H1 (cell line): Measurements from ENCODE around the gene CD180. TPM values are rescaled to one million over a fixed set of nuclear protein-coding genes. Genes with fewer than 3 reads are reported as not detected.

Experiments
- CTCF ChIA-PET: fragments of 300-600 bp; sonication (Branson Sonifier 250); formaldehyde crosslinking; loops from one replicate; lab custom pipeline; 2021; ENCODE audit not compliant: partially characterized antibody; lab: Charles Lee
- POLR2A ChIA-PET: fragments of 300-600 bp; sonication (Branson Sonifier 250); formaldehyde crosslinking; loops from one replicate; lab custom pipeline; 2021; ENCODE audit warnings: inconsistent platforms; ENCODE audit not compliant: partially characterized antibody; lab: Charles Lee
- DNase-seq, 2 experiments: peaks; one replicate each; pipeline versions ENCODE4 v3.0.0 to v3.0.0-alpha.2; 2010 to 2022; ENCODE audit warnings: low spot score in 2 of 2, low read depth in 1 of 2, mixed read lengths in 1 of 2
- FAIRE-seq: peaks from 2 replicates; lab custom pipeline; 2011; peaks lifted over from hg19 to GRCh38; lab: Jason Lieb, UNC
- H2AFZ ChIP-seq: 2 replicates; pipeline ENCODE4 v1.8.1; 2012; ENCODE audit warnings: low read length, inconsistent platforms
- H2AK5ac ChIP-seq: 2 replicates; pipeline ENCODE4 v1.6.1; 2013; ENCODE audit warnings: low read depth, low read length
- H2BK120ac ChIP-seq: replicated peaks from 2 replicates; pipeline ENCODE3; 2013; ENCODE audit warnings: low read depth, low read length, inconsistent platforms
- H2BK12ac ChIP-seq: 2 replicates; pipeline ENCODE4 v1.6.1; 2013; ENCODE audit warnings: low read depth, low read length
- H2BK15ac ChIP-seq: 2 replicates; pipeline ENCODE4 v1.6.1; 2013; ENCODE audit warnings: low read length
- H2BK20ac ChIP-seq: 2 replicates; pipeline ENCODE4 v1.6.1; 2013; ENCODE audit warnings: low read length
- H2BK5ac ChIP-seq: 2 replicates; pipeline ENCODE4 v1.6.1; 2013; ENCODE audit warnings: low read depth, low read length
- H3K14ac ChIP-seq: 2 replicates; pipeline ENCODE4 v1.6.1; 2013; ENCODE audit warnings: inconsistent platforms; ENCODE audit not compliant: insufficient read length
- H3K18ac ChIP-seq: 2 replicates; pipeline ENCODE4 v1.6.1; 2013; ENCODE audit warnings: low read length; ENCODE audit errors: extremely low read depth
- H3K23ac ChIP-seq: 2 replicates; pipeline ENCODE4 v1.6.1; 2013; ENCODE audit warnings: inconsistent platforms; ENCODE audit not compliant: insufficient read length
- H3K23me2 ChIP-seq: 2 replicates; pipeline ENCODE4 v1.6.1; 2013; ENCODE audit warnings: low read depth, low read length
- H3K27ac ChIP-seq: 2 replicates; pipeline ENCODE4 v1.6.1; 2011; ENCODE audit warnings: low read depth, low read length, inconsistent platforms
- H3K27me3 ChIP-seq, 4 experiments: replicated peaks in 1 of 4; 1 replicate in 1 of 4; 2 replicates in 3 of 4; pipeline versions ENCODE4 v1.6.1 to v1.8.1; 2011 to 2013; ENCODE audit warnings: low read length in 3 of 4, mild to moderate bottlenecking in 3 of 4, inconsistent platforms in 2 of 4, mixed read lengths in 2 of 4, moderate library complexity in 1 of 4; ENCODE audit not compliant: control insufficient read depth in 3 of 4, insufficient read depth in 3 of 4; ENCODE audit errors: extremely low read depth in 1 of 4
- H3K36me3 ChIP-seq, 4 experiments: 2 replicates each; pipeline versions ENCODE4 v1.6.1 to v1.8.1; 2011 to 2013; ENCODE audit warnings: mild to moderate bottlenecking in 4 of 4, low read length in 3 of 4, moderate library complexity in 2 of 4, control low read depth in 1 of 4, inconsistent platforms in 1 of 4; ENCODE audit not compliant: insufficient read depth in 4 of 4, control insufficient read depth in 2 of 4
- H3K4ac ChIP-seq: replicated peaks from 2 replicates; pipeline ENCODE3; 2013; ENCODE audit warnings: low read length, low read depth, mixed read lengths, inconsistent platforms; ENCODE audit not compliant: insufficient read length
- H3K4me1 ChIP-seq, 4 experiments: replicated peaks in 1 of 4; 1 replicate in 1 of 4; 2 replicates in 3 of 4; pipeline versions ENCODE4 v1.6.1 to v1.8.1; 2011 to 2013; ENCODE audit warnings: low read length in 3 of 4, inconsistent platforms in 2 of 4, mixed read lengths in 1 of 4; ENCODE audit not compliant: insufficient read depth in 4 of 4, control insufficient read depth in 3 of 4
- H3K4me2 ChIP-seq, 2 experiments: 2 replicates each; pipeline versions ENCODE4 v1.6.1 to v1.8.1; 2011 to 2013; ENCODE audit warnings: low read depth in 2 of 2, low read length in 2 of 2, control low read depth in 1 of 2, inconsistent platforms in 1 of 2, mild to moderate bottlenecking in 1 of 2; ENCODE audit not compliant: insufficient read depth in 1 of 2
- H3K4me3 ChIP-seq, 4 experiments: fragments of 200-600, 300-600 bp in 1 of 4; sonication (generic), shearing (Covaris generic), sonication (Bioruptor Twin) in 1 of 4; 2 replicates each; pipeline versions ENCODE4 v1.5.1 to v1.8.1; 2011 to 2016; ENCODE audit warnings: low read length in 4 of 4, low read depth in 3 of 4, control low read depth in 2 of 4, inconsistent platforms in 2 of 4, mild to moderate bottlenecking in 2 of 4, mixed read lengths in 1 of 4, moderate library complexity in 1 of 4; ENCODE audit not compliant: insufficient read depth in 2 of 4; ENCODE audit errors: extremely low read depth in 1 of 4
- H3K56ac ChIP-seq: replicated peaks from 2 replicates; pipeline ENCODE3; 2013; ENCODE audit warnings: low read depth, mild to moderate bottlenecking, mixed read lengths, low read length, inconsistent platforms; ENCODE audit not compliant: insufficient read length
- H3K79me1 ChIP-seq: 2 replicates; pipeline ENCODE4 v1.6.1; 2013; ENCODE audit warnings: low read depth, low read length, control low read depth
- H3K79me2 ChIP-seq, 2 experiments: 2 replicates each; pipeline versions ENCODE4 v1.6.1 to v1.8.1; 2012 to 2013; ENCODE audit warnings: low read length in 2 of 2, mild to moderate bottlenecking in 2 of 2, inconsistent platforms in 1 of 2; ENCODE audit not compliant: insufficient read depth in 2 of 2, control insufficient read depth in 1 of 2
- H3K9ac ChIP-seq, 4 experiments: replicated peaks in 1 of 4; 1 replicate in 1 of 4; 2 replicates in 3 of 4; pipeline versions ENCODE4 v1.6.1 to v1.8.1; 2011 to 2013; ENCODE audit warnings: low read depth in 3 of 4, low read length in 3 of 4, control low read depth in 2 of 4, mild to moderate bottlenecking in 2 of 4, moderate library complexity in 2 of 4, inconsistent platforms in 1 of 4; ENCODE audit errors: extremely low read depth in 1 of 4
- H3K9me3 ChIP-seq, 2 experiments: 2 replicates each; pipeline versions ENCODE4 v1.6.1 to v1.8.1; 2012 to 2013; ENCODE audit warnings: mild to moderate bottlenecking in 2 of 2, moderate library complexity in 2 of 2, control low read depth in 1 of 2, inconsistent platforms in 1 of 2, low read depth in 1 of 2, low read length in 1 of 2, mixed read lengths in 1 of 2; ENCODE audit not compliant: insufficient read depth in 2 of 2
- H4K20me1 ChIP-seq, 2 experiments: replicated peaks in 1 of 2; 2 replicates each; pipeline versions ENCODE3 to v1.8.1; 2011 to 2013; ENCODE audit warnings: inconsistent platforms in 2 of 2, low read length in 2 of 2, mild to moderate bottlenecking in 1 of 2; ENCODE audit not compliant: insufficient read depth in 2 of 2, control insufficient read depth in 1 of 2
- H4K5ac ChIP-seq: 2 replicates; pipeline ENCODE4 v1.6.1; 2013; ENCODE audit warnings: low read length, low read depth, mixed read lengths, inconsistent platforms; ENCODE audit not compliant: insufficient read length
- H4K8ac ChIP-seq: 2 replicates; pipeline ENCODE4 v1.8.0; 2013; ENCODE audit warnings: mild to moderate bottlenecking, moderate library complexity, low read length, inconsistent platforms; ENCODE audit not compliant: insufficient read depth; ENCODE audit errors: extremely low read depth
- H4K91ac ChIP-seq: replicated peaks from 2 replicates; pipeline ENCODE3; 2013; ENCODE audit warnings: low read length, mixed read lengths, inconsistent platforms; ENCODE audit not compliant: insufficient read length
- CTCF ChIP-seq, 3 experiments: IDR thresholded peaks; 1 replicate in 2 of 3; 2 replicates in 1 of 3; pipeline versions ENCODE4 v1.5.1 to v1.6.1; 2011; ENCODE audit warnings: low read length in 3 of 3, mild to moderate bottlenecking in 3 of 3, inconsistent platforms in 2 of 3, low read depth in 1 of 3, moderate library complexity in 1 of 3; ENCODE audit not compliant: insufficient read depth in 1 of 3; ENCODE audit errors: control extremely low read depth in 1 of 3
- HDAC6 ChIP-seq: IDR thresholded peaks from one replicate; pipeline ENCODE4 v1.7.1; 2012; ENCODE audit warnings: low read depth, mild to moderate bottlenecking, inconsistent platforms, low read length, moderate library complexity
- KDM4A ChIP-seq: IDR thresholded peaks from one replicate; pipeline ENCODE4 v1.7.1; 2012; ENCODE audit warnings: low read depth, mild to moderate bottlenecking, moderate library complexity, low read length, inconsistent platforms; ENCODE audit not compliant: severe bottlenecking
- PHF8 ChIP-seq: fragments of 200-600 bp; sonication (generic); conservative IDR thresholded peaks from 2 replicates; pipeline ENCODE4 v1.7.1; 2012; ENCODE audit warnings: low read depth, mild to moderate bottlenecking, inconsistent platforms, low read length, moderate library complexity
- SUZ12 ChIP-seq: fragments of 200-600 bp; sonication (generic); IDR thresholded peaks from 2 replicates; pipeline ENCODE4 v1.6.1; 2012; ENCODE audit warnings: mild to moderate bottlenecking, inconsistent platforms, low read length, moderate library complexity, mixed read lengths
- TCF12 ChIP-seq: IDR thresholded peaks from 2 replicates; pipeline ENCODE4 v1.6.1; 2011; ENCODE audit warnings: low read depth, mild to moderate bottlenecking, low read length
- WGBS, 2 experiments: shearing (Covaris generic) in 1 of 2; methylation state at CpG; one replicate each; pipeline versions ENCODE4 v1.1.6 to v1.1.7; 2013 to 2015; ENCODE audit warnings: low lambda C conversion rate in 2 of 2, mixed read lengths in 2 of 2, inconsistent platforms in 1 of 2, low coverage in 1 of 2, missing lambda C conversion rate in 1 of 2; ENCODE audit not compliant: insufficient replicate concordance in 2 of 2, insufficient coverage in 1 of 2, insufficient read length in 1 of 2; ENCODE audit errors: extremely low coverage in 1 of 2, missing lambda C conversion rate in 1 of 2; 5-methylcytosine and 5-hydroxymethylcytosine counted together
- polyA plus RNA-seq, 7 experiments: library from polyadenylated mRNA; depleted of rRNA in 3 of 7; stranded (reverse) in 5 of 7; unstranded in 2 of 7; fragments of >200 nt in 5 of 7; fragments of 200-250 nt in 2 of 7; gene quantifications; 1 replicate in 5 of 7; 2 replicates in 1 of 7; 4 replicates in 1 of 7; pipeline versions ENCODE4 v1.2.1 to v1.2.3, GENCODE V29; 2011 to 2013; ENCODE audit warnings: missing spikeins in 2 of 7, mixed read lengths in 2 of 7
- total RNA-seq: library from RNA; stranded (reverse); fragmentation: NEBNext Ultra II Directional; extraction: Animal tissue kit (Norgen Biotek cat#: 25700); gene quantifications from 2 replicates; pipeline ENCODE4 v1.2.1, GENCODE V29; 2021

The CD180 gene
- total and polyA plus RNA-seq, 2 of the 8 experiments (the other 6 are each of a cell fraction or from before 2014, with no cell fraction given), result not detected

- Histone ChIP-seq H3K9me3 (no peaks in the 10 kb centered on the region), H3K23ac (no peak overlapping the region), H3K56ac (no peak overlapping the region), H3K36me3 (no peaks in the 10 kb centered on the region), H2BK20ac (no peak overlapping the region), H2AK5ac (no peak overlapping the region; the same call in 1 of the 2 replicates), H4K8ac (peak overlapping the region; percentile 94), H3K27ac (no peak overlapping the region; the same call in 1 of the 2 replicates), H2AFZ (peak overlapping the region; percentile 61), H3K79me1 (no peaks in the 10 kb centered on the region), H2BK15ac (no peak overlapping the region; the same call in 1 of the 2 replicates), H3K18ac (peak overlapping the region; percentile 89), H2BK120ac (no peak overlapping the region), H3K4me2 (peak overlapping the region; percentile 37 to 57; a peak in 3 of 4 replicates), H3K4ac (no peak overlapping the region), H4K20me1 (no peaks in the 10 kb centered on the region), H3K27me3 (no peaks in the 10 kb centered on the region), H3K9ac (peak overlapping the region in 3 of 4 experiments; percentile 31 to 42 (median 39); a peak in 4 of 7 replicates), H3K4me3 (peak overlapping the region in 1 of 4 experiments; percentile 41; a peak in 2 of 8 replicates), H2BK5ac (peak overlapping the region; percentile 62), H4K5ac (peak overlapping the region; percentile 27), H3K79me2 (no peaks in the 10 kb centered on the region), H3K4me1 (peaks cover 0 to 13% (median 6%) of the 10 kb centered on the region in 4 experiments; a peak in 3 of 7 replicates), H4K91ac (peak overlapping the region; percentile 61), H2BK12ac (0 out of 2 replicates have a peak overlapping the region, but pooled peaks have one; percentile 55), H3K14ac (no peak overlapping the region), H3K23me2 (peaks cover 6% of the 10 kb centered on the region; the same call in 1 of the 2 replicates)
- POLR2A ChIA-PET, result interaction anchor here (1.0 to 1.8 kb wide), 4 partner anchors 11 to 42 kb away, joined by 3 to 4 read pairs (median 4); no protein-coding TSS in a partner anchor
- CTCF ChIA-PET, result interaction anchor here (0.5 to 5.3 kb wide), 24 partner anchors 9 to 1087 kb away, joined by 3 to 50 read pairs (median 4); no protein-coding TSS in a partner anchor
- DNase-seq, result peak; percentile 64 to 89
- 50% methylated on average over 34 of the region's 36 CpGs; no CpG with 5 or more reads in 1 of the 2 experiments for WGBS, 2 experiments
- FAIRE-seq, result no peak
- TF ChIP-seq CTCF (IDR thresholded peaks at IDR 0.05; ENCODE audit: control extremely low read depth in 1 of 3, insufficient read depth in 1 of 3, low read depth in 1 of 3, low read length in 3 of 3) (peak; percentile 80 to 86 (median 82)), TCF12 (no peak), SUZ12 (no peak), PHF8 (no peak), KDM4A (no peak), HDAC6 (no peak)
Measured at GRCh38 chr5:67165526-67166459, 30.8 kb downstream of the CD180 start.
